ENCODE results near the gene MYL10.

Gene MYL10

GRCh38 chr7:101563943-101564777, 64.9 kb downstream of the MYL10 start:
- DNase-seq = no peak
